Measurements from ENCODE around the gene ABHD2.

Gene ABHD2

GRCh38 chr15:89150762-89151664 is 62.8 kb downstream of the ABHD2 start:
- Histone ChIP-seq H3K9me3 (ENCODE audit: control insufficient read depth, low read length) (no peaks in the 10 kb centered on the region), H3K9ac (ENCODE audit: low read length) (peak overlapping the region; percentile 6), H3K4me1 (ENCODE audit: control insufficient read depth, insufficient read depth, low read length) (peaks cover 30% of the 10 kb centered on the region), H3K36me3 (ENCODE audit: control insufficient read depth, insufficient read depth, low read length) (peaks cover 6% of the 10 kb centered on the region), H3K27me3 (ENCODE audit: control insufficient read depth, insufficient read depth, low read length) (no peaks in the 10 kb centered on the region), H3K4me3 (ENCODE audit: low read length) (no peak overlapping the region)

- H3K9ac ChIP-seq (ENCODE audit: low read length): no peak overlapping the region
- H3K9me3 ChIP-seq (ENCODE audit: control insufficient read depth, low read length): no peaks in the 10 kb centered on the region
- no peaks in the 10 kb centered on the region for H3K27me3 ChIP-seq (ENCODE audit: control insufficient read depth, insufficient read depth, low read length)
- peaks cover 17% of the 10 kb centered on the region for H3K4me1 ChIP-seq (ENCODE audit: control insufficient read depth, insufficient read depth, low read length)
- no peak overlapping the region for H3K4me3 ChIP-seq (ENCODE audit: low read length)
- H3K36me3 ChIP-seq (ENCODE audit: control insufficient read depth, insufficient read depth, low read length): peaks cover 6% of the 10 kb centered on the region
Measured at GRCh38 chr15:89155122-89155521, 66.9 kb downstream of the ABHD2 start.

DNA sequence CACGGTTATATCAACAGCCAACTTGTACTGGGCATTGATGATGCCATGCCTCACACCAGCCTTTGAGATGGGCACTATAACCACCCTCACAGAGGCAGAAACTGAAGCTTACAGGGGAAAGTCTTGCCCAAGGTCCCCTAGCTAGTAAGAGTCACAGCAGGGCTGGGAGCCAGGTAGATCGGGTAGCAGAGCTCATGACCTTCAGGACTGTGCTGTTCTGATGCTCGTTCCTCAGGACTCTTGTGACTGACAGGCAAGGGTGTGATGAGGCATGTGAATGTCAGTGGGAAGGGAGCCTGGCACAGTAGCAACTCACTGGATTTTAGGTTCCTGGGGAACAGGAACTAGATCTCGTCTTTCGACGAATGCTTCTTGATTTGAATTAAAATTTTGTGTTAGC is 67.4 kb downstream of the ABHD2 start:
- no peaks in the 10 kb centered on the region for H3K9me3 ChIP-seq (ENCODE audit: control insufficient read depth, low read length)
- H3K4me3 ChIP-seq (ENCODE audit: low read length): no peak overlapping the region
- H3K9ac ChIP-seq (ENCODE audit: low read length): no peak overlapping the region
- peaks cover 6% of the 10 kb centered on the region for H3K36me3 ChIP-seq (ENCODE audit: control insufficient read depth, insufficient read depth, low read length)
- no peaks in the 10 kb centered on the region for H3K27me3 ChIP-seq (ENCODE audit: control insufficient read depth, insufficient read depth, low read length)
- H3K4me1 ChIP-seq (ENCODE audit: control insufficient read depth, insufficient read depth, low read length): peaks cover 12% of the 10 kb centered on the region

DNA sequence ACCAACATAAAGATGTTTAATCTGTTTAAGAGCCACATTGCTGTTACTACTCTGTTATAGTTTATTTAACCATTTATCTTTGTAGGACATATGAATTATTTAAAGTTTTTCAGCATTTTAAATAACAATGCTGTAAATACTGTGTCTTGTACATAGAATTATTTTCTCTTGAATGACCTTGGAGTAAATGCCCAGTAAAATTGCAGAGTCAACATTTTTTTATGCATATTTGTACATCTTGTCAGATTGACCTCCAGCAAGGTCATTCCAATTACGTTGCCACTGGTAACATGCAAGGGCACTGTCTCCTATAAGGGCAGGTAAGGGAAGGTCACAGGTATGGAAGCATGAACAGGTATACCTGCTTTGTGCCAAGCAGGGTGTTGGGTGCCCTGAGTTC is 68.8 kb downstream of the ABHD2 start:
- H3K4me1 ChIP-seq (ENCODE audit: control insufficient read depth, insufficient read depth, low read length): peaks cover 6% of the 10 kb centered on the region
- H3K27me3 ChIP-seq (ENCODE audit: control insufficient read depth, insufficient read depth, low read length): no peaks in the 10 kb centered on the region
- no peak overlapping the region for H3K4me3 ChIP-seq (ENCODE audit: low read length)
- H3K36me3 ChIP-seq (ENCODE audit: control insufficient read depth, insufficient read depth, low read length): peaks cover 6% of the 10 kb centered on the region
- H3K9ac ChIP-seq (ENCODE audit: low read length): no peak overlapping the region
- H3K9me3 ChIP-seq (ENCODE audit: control insufficient read depth, low read length): no peaks in the 10 kb centered on the region

DNA sequence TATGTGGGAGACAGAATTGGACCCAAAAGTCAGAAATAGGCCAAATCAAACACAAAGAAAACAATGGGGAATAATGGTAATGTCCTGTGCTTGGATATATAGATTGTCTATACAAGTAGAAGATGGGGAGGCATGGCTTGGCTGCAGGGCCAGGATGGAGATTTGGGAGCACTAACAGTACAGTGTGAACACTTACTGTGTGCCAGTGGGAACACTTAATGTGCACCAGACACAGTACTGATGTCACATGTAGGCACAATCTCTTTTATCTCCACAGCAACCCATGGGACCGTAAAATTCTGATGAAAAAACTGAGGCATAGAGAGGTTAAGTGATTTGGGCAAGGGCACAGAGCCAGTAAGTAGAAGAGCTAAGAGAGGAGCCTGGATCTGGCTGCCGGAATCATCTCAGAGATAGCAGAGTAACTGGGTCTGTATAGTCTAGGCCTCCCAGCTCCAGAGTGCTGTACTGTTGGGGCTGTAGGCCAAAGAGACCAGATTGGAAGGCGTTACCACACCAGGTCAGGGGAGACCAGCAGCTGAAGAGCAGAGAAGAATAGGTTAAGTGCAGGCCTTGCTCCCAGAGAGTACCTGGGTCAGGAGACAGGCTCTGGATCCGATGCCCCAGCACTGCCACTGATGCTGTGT is 69.8 kb downstream of the ABHD2 start:
- Histone ChIP-seq H3K4me1 (ENCODE audit: control insufficient read depth, insufficient read depth, low read length) (peaks cover 6% of the 10 kb centered on the region), H3K36me3 (ENCODE audit: control insufficient read depth, insufficient read depth, low read length) (peaks cover 6% of the 10 kb centered on the region), H3K4me3 (ENCODE audit: low read length) (no peak overlapping the region), H3K9ac (ENCODE audit: low read length) (no peak overlapping the region), H3K9me3 (ENCODE audit: control insufficient read depth, low read length) (no peaks in the 10 kb centered on the region), H3K27me3 (ENCODE audit: control insufficient read depth, insufficient read depth, low read length) (no peaks in the 10 kb centered on the region)

GRCh38 chr15:89161666-89162065 is 73.4 kb downstream of the ABHD2 start:
- H3K9me3 ChIP-seq (ENCODE audit: control insufficient read depth, low read length): no peaks in the 10 kb centered on the region
- H3K36me3 ChIP-seq (ENCODE audit: control insufficient read depth, insufficient read depth, low read length): peaks cover 3% of the 10 kb centered on the region
- H3K27me3 ChIP-seq (ENCODE audit: control insufficient read depth, insufficient read depth, low read length): no peaks in the 10 kb centered on the region
- H3K4me3 ChIP-seq (ENCODE audit: low read length): no peak overlapping the region
- H3K9ac ChIP-seq (ENCODE audit: low read length): no peak overlapping the region
- peaks cover 22% of the 10 kb centered on the region for H3K4me1 ChIP-seq (ENCODE audit: control insufficient read depth, insufficient read depth, low read length)

DNA sequence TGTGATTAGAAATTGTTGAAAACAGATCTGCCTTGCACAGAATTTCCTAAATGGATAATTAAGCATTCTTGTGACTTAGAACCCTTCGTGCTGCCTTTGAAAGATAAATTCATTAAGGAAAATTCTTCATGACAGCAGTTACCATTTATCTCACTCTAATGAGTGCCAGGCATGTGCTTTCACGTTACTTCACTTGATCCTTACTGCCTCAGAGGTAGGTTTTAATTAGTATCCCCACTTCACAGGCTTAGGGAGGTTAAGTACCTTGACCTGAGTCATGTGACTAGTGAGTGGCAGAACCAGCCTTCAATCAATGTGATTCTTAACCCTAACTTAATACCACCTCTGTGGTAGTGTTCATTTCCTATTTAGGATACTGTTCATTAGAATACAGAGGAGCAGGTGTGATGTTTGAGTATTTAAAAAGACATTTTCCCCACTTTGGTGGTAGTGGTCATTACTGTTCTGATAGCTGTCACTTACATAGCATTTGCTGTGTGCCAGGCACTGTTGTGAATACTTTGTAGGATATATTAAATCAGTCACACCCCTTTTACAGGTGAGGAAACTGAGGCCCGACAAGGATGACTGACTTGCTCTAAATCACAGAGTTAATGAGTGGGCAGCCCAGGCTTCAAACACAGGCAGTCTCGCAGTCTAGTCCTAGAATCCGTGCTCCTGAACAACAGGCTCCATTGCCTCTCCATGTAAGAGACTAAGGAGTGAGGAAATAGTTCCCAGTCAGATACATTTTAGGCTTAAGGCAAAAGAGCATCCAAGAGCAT is 75.2 kb downstream of the ABHD2 start:
- Histone ChIP-seq H3K4me1 (ENCODE audit: control insufficient read depth, insufficient read depth, low read length) (peaks cover 32% of the 10 kb centered on the region), H3K9ac (ENCODE audit: low read length) (no peak overlapping the region), H3K9me3 (ENCODE audit: control insufficient read depth, low read length) (no peaks in the 10 kb centered on the region), H3K36me3 (ENCODE audit: control insufficient read depth, insufficient read depth, low read length) (peaks cover 3% of the 10 kb centered on the region), H3K4me3 (ENCODE audit: low read length) (no peak overlapping the region), H3K27me3 (ENCODE audit: control insufficient read depth, insufficient read depth, low read length) (no peaks in the 10 kb centered on the region)

DNA sequence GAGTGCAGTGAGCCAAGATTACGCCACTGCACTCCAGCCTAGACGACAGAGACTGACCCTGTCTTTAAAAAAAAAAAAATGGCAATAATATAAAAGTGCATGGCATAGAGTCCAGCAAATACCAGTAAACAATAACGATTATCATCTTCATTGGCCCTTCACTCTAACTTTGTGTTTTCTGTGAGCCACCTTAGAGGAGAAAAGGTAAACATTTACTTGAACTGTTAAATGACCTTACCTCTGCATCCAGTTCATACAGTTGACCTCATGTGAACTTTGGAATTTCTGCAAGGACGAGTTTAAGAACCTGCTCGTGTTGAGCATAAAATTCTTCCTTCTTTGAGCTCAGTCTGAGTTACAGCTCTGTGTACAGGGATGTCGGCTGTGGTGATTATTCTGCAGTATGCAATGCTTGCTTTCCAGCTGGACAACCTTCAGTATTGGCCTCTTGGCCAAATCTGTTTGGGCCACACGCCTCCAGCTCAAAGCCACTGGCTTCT is 76.5 kb downstream of the ABHD2 start:
- Histone ChIP-seq H3K4me1 (ENCODE audit: control insufficient read depth, insufficient read depth, low read length) (peaks cover 32% of the 10 kb centered on the region), H3K36me3 (ENCODE audit: control insufficient read depth, insufficient read depth, low read length) (peaks cover 3% of the 10 kb centered on the region), H3K4me3 (ENCODE audit: low read length) (no peak overlapping the region), H3K27me3 (ENCODE audit: control insufficient read depth, insufficient read depth, low read length) (no peaks in the 10 kb centered on the region), H3K9ac (ENCODE audit: low read length) (no peak overlapping the region), H3K9me3 (ENCODE audit: control insufficient read depth, low read length) (no peaks in the 10 kb centered on the region)

DNA sequence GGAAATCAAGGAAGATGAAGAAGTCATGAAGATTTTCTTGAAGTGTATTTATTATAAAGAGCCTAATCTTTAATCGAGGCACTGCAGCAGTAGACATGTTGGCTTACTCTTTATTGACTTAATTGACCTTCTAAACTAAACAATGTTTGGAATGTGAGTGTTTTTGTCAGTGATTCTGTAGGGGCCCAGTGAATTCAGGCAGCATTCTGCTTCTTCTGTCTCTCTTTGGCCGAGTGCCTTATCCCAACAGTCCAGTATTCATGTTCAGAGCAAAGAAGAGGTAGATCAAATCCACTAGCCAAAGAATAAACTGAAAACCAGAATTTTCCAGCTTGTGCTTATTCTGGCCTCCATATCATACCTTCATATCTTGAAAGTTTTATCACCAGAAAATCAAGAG is 77.4 kb downstream of the ABHD2 start:
- Histone ChIP-seq H3K4me3 (ENCODE audit: low read length) (no peak overlapping the region), H3K4me1 (ENCODE audit: control insufficient read depth, insufficient read depth, low read length) (peaks cover 32% of the 10 kb centered on the region), H3K36me3 (ENCODE audit: control insufficient read depth, insufficient read depth, low read length) (peaks cover 3% of the 10 kb centered on the region), H3K9ac (ENCODE audit: low read length) (no peak overlapping the region), H3K27me3 (ENCODE audit: control insufficient read depth, insufficient read depth, low read length) (no peaks in the 10 kb centered on the region), H3K9me3 (ENCODE audit: control insufficient read depth, low read length) (no peaks in the 10 kb centered on the region)

GRCh38 chr15:89167267-89168176 is 79.3 kb downstream of the ABHD2 start:
- Histone ChIP-seq H3K9ac (ENCODE audit: low read length) (peak overlapping the region; percentile 33), H3K4me3 (ENCODE audit: low read length) (no peak overlapping the region), H3K36me3 (ENCODE audit: control insufficient read depth, insufficient read depth, low read length) (peaks cover 3% of the 10 kb centered on the region), H3K4me1 (ENCODE audit: control insufficient read depth, insufficient read depth, low read length) (peaks cover 31% of the 10 kb centered on the region), H3K27me3 (ENCODE audit: control insufficient read depth, insufficient read depth, low read length) (no peaks in the 10 kb centered on the region), H3K9me3 (ENCODE audit: control insufficient read depth, low read length) (no peaks in the 10 kb centered on the region)

DNA sequence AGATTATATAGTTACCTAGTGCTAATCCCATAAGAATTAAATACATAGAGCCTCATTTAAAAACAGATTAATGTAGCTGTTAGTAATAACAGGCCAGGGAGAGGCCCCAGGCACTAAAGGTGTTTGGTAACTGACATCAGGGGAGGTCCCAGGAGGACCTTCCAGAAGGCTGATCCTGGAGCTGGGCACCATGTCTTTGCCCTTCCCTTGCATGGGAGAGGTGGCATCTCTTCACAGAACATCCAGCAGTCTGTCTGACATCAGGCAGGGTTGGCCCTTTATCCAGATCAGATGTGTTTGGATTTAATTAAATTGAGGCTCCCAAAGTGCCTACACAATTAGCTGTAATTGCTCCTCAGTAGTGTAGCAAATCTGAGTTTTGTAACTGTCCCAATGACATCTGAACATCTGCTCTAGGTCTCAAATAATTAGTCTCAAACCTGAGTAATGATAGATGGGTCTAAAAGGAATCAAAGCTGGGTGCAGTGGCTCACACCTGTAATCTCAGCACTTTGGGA is 80.1 kb downstream of the ABHD2 start:
- H3K36me3 ChIP-seq (ENCODE audit: control insufficient read depth, insufficient read depth, low read length): peaks cover 3% of the 10 kb centered on the region
- no peak overlapping the region for H3K4me3 ChIP-seq (ENCODE audit: low read length)
- peaks cover 31% of the 10 kb centered on the region for H3K4me1 ChIP-seq (ENCODE audit: control insufficient read depth, insufficient read depth, low read length)
- H3K27me3 ChIP-seq (ENCODE audit: control insufficient read depth, insufficient read depth, low read length): no peaks in the 10 kb centered on the region
- H3K9ac ChIP-seq (ENCODE audit: low read length): no peak overlapping the region
- no peaks in the 10 kb centered on the region for H3K9me3 ChIP-seq (ENCODE audit: control insufficient read depth, low read length)

Data from mucosa of stomach (tissue), 1 donor.